ENCODE results near the gene LRRC73. TPM values are rescaled to one million over a fixed set of nuclear protein-coding genes. Genes with fewer than 3 reads are reported as not detected.

LRRC73 gene
- total and polyA plus RNA-seq, 2 of the 8 experiments (the other 6 are each of a cell fraction or from before 2014, with no cell fraction given) = 0.24 to 0.26 TPM

DNA sequence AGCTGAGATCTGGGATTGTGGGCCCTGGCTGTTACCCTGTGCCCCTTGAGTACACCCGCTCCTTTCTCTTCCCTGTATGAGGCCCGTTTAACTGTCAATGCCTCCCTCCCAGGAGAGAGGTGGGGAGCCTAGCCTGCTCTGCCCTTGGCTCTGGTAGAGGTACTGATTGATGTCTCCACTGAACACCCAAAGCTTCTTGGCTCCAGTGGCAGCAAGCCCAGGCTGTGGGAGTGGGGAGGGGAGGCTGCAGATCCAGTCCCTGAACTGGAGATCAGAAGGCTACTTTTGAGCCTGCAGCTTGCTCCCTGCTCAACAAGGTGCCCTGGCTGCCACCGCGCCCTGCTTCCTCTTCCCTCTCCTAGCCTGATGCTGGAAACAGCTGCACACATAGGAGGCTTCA, 7.5 kb downstream of the LRRC73 start:
- Histone ChIP-seq H3K4me2 (ENCODE audit: insufficient read depth in 1 of 2, low read depth in 2 of 2, low read length in 2 of 2) (no peak overlapping the region), H3K9ac (replicated peaks in 1 of 4; ENCODE audit: extremely low read depth in 1 of 4, low read depth in 3 of 4, low read length in 3 of 4) (no peak overlapping the region), H3K56ac (replicated peaks; ENCODE audit: insufficient read length, low read depth, low read length) (no peak overlapping the region), H3K4ac (replicated peaks; ENCODE audit: insufficient read length, low read depth, low read length) (no peak overlapping the region), H2BK12ac (ENCODE audit: low read depth, low read length) (no peak overlapping the region), H2BK15ac (ENCODE audit: low read length) (no peak overlapping the region), H4K91ac (replicated peaks; ENCODE audit: insufficient read length, low read length) (no peak overlapping the region), H3K36me3 (ENCODE audit: control insufficient read depth in 2 of 4, insufficient read depth in 4 of 4, low read length in 3 of 4) (peaks cover 19 to 50% (median 40%) of the 10 kb centered on the region in 4 experiments; a peak in 7 of 8 replicates), H3K23ac (ENCODE audit: insufficient read length) (no peak overlapping the region), H2AK5ac (ENCODE audit: low read depth, low read length) (no peak overlapping the region), H2AFZ (ENCODE audit: low read length) (no peak overlapping the region), H3K4me1 (replicated peaks in 1 of 4; ENCODE audit: control insufficient read depth in 3 of 4, insufficient read depth in 4 of 4, low read length in 3 of 4) (no peaks in the 10 kb centered on the region), H3K14ac (ENCODE audit: insufficient read length) (no peak overlapping the region), H2BK20ac (ENCODE audit: low read length) (no peak overlapping the region), H4K5ac (ENCODE audit: insufficient read length, low read depth, low read length) (no peak overlapping the region), H3K18ac (ENCODE audit: extremely low read depth, low read length) (no peak overlapping the region), H3K27me3 (replicated peaks in 1 of 4; ENCODE audit: control insufficient read depth in 3 of 4, extremely low read depth in 1 of 4, insufficient read depth in 3 of 4, low read length in 3 of 4) (no peaks in the 10 kb centered on the region), H3K9me3 (ENCODE audit: insufficient read depth in 2 of 2, low read depth in 1 of 2, low read length in 1 of 2) (no peaks in the 10 kb centered on the region), H2BK5ac (ENCODE audit: low read depth, low read length) (no peak overlapping the region), H4K20me1 (replicated peaks in 1 of 2; ENCODE audit: control insufficient read depth in 1 of 2, insufficient read depth in 2 of 2, low read length in 2 of 2) (peaks cover 0 to 11% of the 10 kb centered on the region in 2 experiments), H3K4me3 (ENCODE audit: extremely low read depth in 1 of 4, insufficient read depth in 2 of 4, low read depth in 3 of 4, low read length in 4 of 4) (no peak overlapping the region), H4K8ac (ENCODE audit: extremely low read depth, insufficient read depth, low read length) (no peak overlapping the region), H3K79me2 (ENCODE audit: control insufficient read depth in 1 of 2, insufficient read depth in 2 of 2, low read length in 2 of 2) (no peaks in the 10 kb centered on the region), H3K79me1 (ENCODE audit: low read depth, low read length) (no peaks in the 10 kb centered on the region), H2BK120ac (replicated peaks; ENCODE audit: low read depth, low read length) (no peak overlapping the region), H3K23me2 (ENCODE audit: low read depth, low read length) (no peaks in the 10 kb centered on the region), H3K27ac (ENCODE audit: low read depth, low read length) (no peak overlapping the region)
- DNase-seq (ENCODE audit: low read depth in 1 of 2, low spot score in 2 of 2) = no peak
- ChIA-PET POLR2A (ENCODE audit: partially characterized antibody) (interaction anchor here (0.7 to 12.6 kb wide), 5 partner anchors 10 to 147 kb away, joined by 3 to 147 read pairs (median 5); partner anchors contain the start of genes POLR1C and YIPF3), CTCF (ENCODE audit: partially characterized antibody) (interaction anchor here (0.8 to 31.7 kb wide), 8 partner anchors 8 to 207 kb away, joined by 3 to 536 read pairs (median 5); partner anchors contain the start of genes DLK2, LRRC73 and TJAP1)
- WGBS, 2 experiments (ENCODE audit: extremely low coverage in 1 of 2, insufficient coverage in 1 of 2, insufficient read length in 1 of 2, insufficient replicate concordance in 2 of 2, low coverage in 1 of 2, low lambda C conversion rate in 2 of 2, missing lambda C conversion rate in 1 of 2) = 87% methylated on average over 3 of the region's 4 CpGs; no CpG with 5 or more reads in 1 of the 2 experiments
- FAIRE-seq = no peak
- TF ChIP-seq MAFK (IDR thresholded peaks at IDR 0.05; ENCODE audit: low read depth, low read length) = no peak
- TF ChIP-seq HDAC2 (IDR thresholded peaks at IDR 0.05; ENCODE audit: borderline replicate concordance in 1 of 2, low read depth in 2 of 2, low read length in 2 of 2) = no peak
- no peak for TF ChIP-seq CHD2 (IDR thresholded peaks at IDR 0.05; ENCODE audit: low read length)
- no peak for TF ChIP-seq NANOG (IDR thresholded peaks at IDR 0.05; ENCODE audit: insufficient read depth, low read depth, low read length, poor library complexity, severe bottlenecking)
- TF ChIP-seq, protein P1, sequence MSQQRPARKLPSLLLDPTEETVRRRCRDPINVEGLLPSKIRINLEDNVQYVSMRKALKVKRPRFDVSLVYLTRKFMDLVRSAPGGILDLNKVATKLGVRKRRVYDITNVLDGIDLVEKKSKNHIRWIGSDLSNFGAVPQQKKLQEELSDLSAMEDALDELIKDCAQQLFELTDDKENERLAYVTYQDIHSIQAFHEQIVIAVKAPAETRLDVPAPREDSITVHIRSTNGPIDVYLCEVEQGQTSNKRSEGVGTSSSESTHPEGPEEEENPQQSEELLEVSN (IDR thresholded peaks at IDR 0.05) = no peak
